IMR-90 (cell line): ENCODE data around the gene TMCO5A. TPM values are rescaled to one million over a fixed set of nuclear protein-coding genes. Genes with fewer than 3 reads are reported as not detected.

Experiments
- ATAC-seq: fragments of 200-7000 bp; cut with Tn5 transposase; 2 replicates; pipeline ENCODE4 v1.9.1; 2020; ENCODE audit warnings: low read depth, mild to moderate bottlenecking, moderate library complexity
- BruUV-seq: library from RNA; stranded (reverse); fragments of 400-500 nt; replicated peaks from 2 replicates; lab custom pipeline; 2021; lab: Mats Ljungman, UMichigan
- CTCF ChIA-PET: fragments of 300-600 bp; formaldehyde crosslinking; extraction: SDS; loops from one replicate; lab custom pipeline; 2021; ENCODE audit warnings: antibody characterized with exemption; lab: Yijun Ruan, JAX
- POLR2A ChIA-PET: fragments of 300-600 bp; sonication (Branson Sonifier 250); formaldehyde crosslinking; loops from one replicate; lab custom pipeline; 2022; ENCODE audit warnings: antibody characterized with exemption; ENCODE audit not compliant: unreplicated experiment; lab: Charles Lee
- DNase-seq: peaks from one replicate; pipeline ENCODE4 v3.0.0; 2013
- H2AFZ ChIP-seq: replicated peaks from 2 replicates; pipeline ENCODE3; 2013; ENCODE audit warnings: low read length, mild to moderate bottlenecking; ENCODE audit not compliant: poor library complexity
- H2AK5ac ChIP-seq: 2 replicates; pipeline ENCODE4 v1.6.1; 2013; ENCODE audit warnings: low read depth, low read length, inconsistent platforms
- H2AK9ac ChIP-seq: replicated peaks from 2 replicates; pipeline ENCODE3; 2013; ENCODE audit warnings: mild to moderate bottlenecking, low read depth, low read length, moderate library complexity; ENCODE audit not compliant: poor library complexity
- H2BK120ac ChIP-seq: 2 replicates; pipeline ENCODE4 v1.6.1; 2013; ENCODE audit warnings: low read depth, low read length, inconsistent platforms
- H2BK15ac ChIP-seq: 3 replicates; pipeline ENCODE4 v1.6.1; 2013; ENCODE audit warnings: low read depth, low read length, inconsistent platforms
- H2BK20ac ChIP-seq: 2 replicates; pipeline ENCODE4 v1.6.1; 2013; ENCODE audit warnings: low read depth, mild to moderate bottlenecking, inconsistent platforms, low read length, moderate library complexity
- H2BK5ac ChIP-seq: 2 replicates; pipeline ENCODE4 v1.6.1; 2013; ENCODE audit warnings: mild to moderate bottlenecking, low read depth, low read length, inconsistent platforms; ENCODE audit not compliant: poor library complexity, severe bottlenecking
- H3K14ac ChIP-seq: replicated peaks from 2 replicates; pipeline ENCODE4 v1.6.1; 2013; ENCODE audit warnings: low read depth, low read length, inconsistent platforms
- H3K18ac ChIP-seq: 2 replicates; pipeline ENCODE4 v1.6.1; 2013; ENCODE audit warnings: low read depth, low read length, control low read depth
- H3K23ac ChIP-seq: 2 replicates; pipeline ENCODE4 v1.6.1; 2013; ENCODE audit warnings: low read depth, low read length, inconsistent platforms
- H3K27ac ChIP-seq: 2 replicates; pipeline ENCODE4 v1.5.1; 2013; ENCODE audit warnings: mild to moderate bottlenecking, control low read depth, low read length; ENCODE audit not compliant: insufficient read depth
- H3K27me3 ChIP-seq: 2 replicates; pipeline ENCODE4 v1.6.1; 2013; ENCODE audit warnings: low read length; ENCODE audit not compliant: control insufficient read depth, insufficient read depth
- H3K36me3 ChIP-seq: 2 replicates; pipeline ENCODE4 v1.6.1; 2013; ENCODE audit warnings: low read length, mixed read lengths; ENCODE audit not compliant: control insufficient read depth, insufficient read depth
- H3K4ac ChIP-seq: 2 replicates; pipeline ENCODE4 v1.6.1; 2013; ENCODE audit warnings: low read depth, low read length, inconsistent platforms
- H3K4me1 ChIP-seq: 2 replicates; pipeline ENCODE4 v1.6.1; 2013; ENCODE audit warnings: low read length, mixed read lengths; ENCODE audit not compliant: control insufficient read depth, insufficient read depth
- H3K4me2 ChIP-seq: 2 replicates; pipeline ENCODE4 v1.6.1; 2013; ENCODE audit warnings: low read depth, mild to moderate bottlenecking, control low read depth, low read length, moderate library complexity
- H3K4me3 ChIP-seq: 2 replicates; pipeline ENCODE4 v1.5.1; 2013; ENCODE audit warnings: low read depth, mild to moderate bottlenecking, control low read depth, low read length, moderate library complexity; ENCODE audit not compliant: insufficient read depth
- H3K56ac ChIP-seq: 2 replicates; pipeline ENCODE4 v1.6.1; 2013; ENCODE audit warnings: low read length, inconsistent platforms; ENCODE audit not compliant: insufficient read depth; ENCODE audit errors: extremely low read depth
- H3K79me1 ChIP-seq, 2 experiments: 2 replicates each; pipeline ENCODE4 v1.6.1; 2013; ENCODE audit warnings: low read length in 2 of 2, inconsistent platforms in 1 of 2, low read depth in 1 of 2
- H3K9ac ChIP-seq: 2 replicates; pipeline ENCODE4 v1.6.1; 2013; ENCODE audit warnings: low read depth, low read length, control low read depth
- H3K9me1 ChIP-seq: 2 replicates; pipeline ENCODE4 v1.6.1; 2013; ENCODE audit warnings: low read length, inconsistent platforms; ENCODE audit not compliant: insufficient read depth
- H3K9me3 ChIP-seq: 2 replicates; pipeline ENCODE4 v1.6.1; 2013; ENCODE audit warnings: low read length; ENCODE audit not compliant: control insufficient read depth, insufficient read depth
- H4K20me1 ChIP-seq: 2 replicates; pipeline ENCODE4 v1.6.1; 2013; ENCODE audit warnings: low read length, inconsistent platforms; ENCODE audit not compliant: insufficient read depth
- H4K5ac ChIP-seq: 2 replicates; pipeline ENCODE4 v1.6.1; 2013; ENCODE audit warnings: mild to moderate bottlenecking, low read depth, low read length, control low read depth
- H4K8ac ChIP-seq, 2 experiments: 2 replicates each; pipeline ENCODE4 v1.6.1; 2013; ENCODE audit warnings: low read depth in 2 of 2, low read length in 2 of 2, control low read depth in 1 of 2, inconsistent platforms in 1 of 2
- H4K91ac ChIP-seq: 2 replicates; pipeline ENCODE4 v1.6.1; 2013; ENCODE audit warnings: low read depth, low read length, inconsistent platforms; ENCODE audit not compliant: insufficient read depth
- MAFK ChIP-seq: IDR thresholded peaks from 2 replicates; pipeline ENCODE4 v1.6.1; 2012; ENCODE audit warnings: low read depth, low read length, improper control_type of control experiment
- POLR2A ChIP-seq: IDR thresholded peaks from 2 replicates; pipeline ENCODE4 v1.6.1; 2012; ENCODE audit warnings: mild to moderate bottlenecking, low read depth, low read length
- RCOR1 ChIP-seq: IDR thresholded peaks from 2 replicates; pipeline ENCODE4 v1.6.1; 2012; ENCODE audit warnings: mild to moderate bottlenecking, low read length, improper control_type of control experiment; ENCODE audit not compliant: insufficient replicate concordance
- WGBS, 2 experiments: methylation state at CpG; one replicate each; pipeline versions ENCODE4 v1.1.5 to v1.1.7; 2013; ENCODE audit warnings: missing lambda C conversion rate in 2 of 2; ENCODE audit not compliant: insufficient read length in 1 of 2; ENCODE audit errors: extremely low coverage in 2 of 2; 5-methylcytosine and 5-hydroxymethylcytosine counted together
- dilution Hi-C: fragments of 300-500 bp; cut with HindIII; formaldehyde crosslinking; loops from one replicate; pipeline ENCODE4 v1.14.3; 2018; ENCODE audit warnings: low sequenced_read_pairs; ENCODE audit not compliant: unreplicated experiment
- in situ Hi-C: fragments of 300-500 bp; cut with MboI; formaldehyde crosslinking; loops from 3 replicates; pipeline ENCODE4 v1.14.3; 2019; ENCODE audit warnings: low sequenced_read_pairs, inconsistent platforms, mixed read lengths
- intact Hi-C: fragments of 100-400 bp; cut with micrococcal nuclease; formaldehyde crosslinking; loops from 2 replicates; pipeline ENCODE4 v1.10.0; 2022
- polyA plus RNA-seq, 3 experiments: library from polyadenylated mRNA; depleted of rRNA; stranded (reverse); fragments of >200 nt; gene quantifications; 2 replicates each; pipeline ENCODE4 v1.2.3, GENCODE V29; 2012; ENCODE audit warnings: low replicate concordance in 1 of 3
- total RNA-seq: library from RNA; depleted of rRNA; stranded (reverse); fragments of >200 nt; gene quantifications from 2 replicates; pipeline ENCODE4 v1.2.3, GENCODE V29; 2012

The TMCO5A gene
- total and polyA plus RNA-seq, 2 of the 4 experiments (the other 2 are of a cell fraction) = not detected

DNA sequence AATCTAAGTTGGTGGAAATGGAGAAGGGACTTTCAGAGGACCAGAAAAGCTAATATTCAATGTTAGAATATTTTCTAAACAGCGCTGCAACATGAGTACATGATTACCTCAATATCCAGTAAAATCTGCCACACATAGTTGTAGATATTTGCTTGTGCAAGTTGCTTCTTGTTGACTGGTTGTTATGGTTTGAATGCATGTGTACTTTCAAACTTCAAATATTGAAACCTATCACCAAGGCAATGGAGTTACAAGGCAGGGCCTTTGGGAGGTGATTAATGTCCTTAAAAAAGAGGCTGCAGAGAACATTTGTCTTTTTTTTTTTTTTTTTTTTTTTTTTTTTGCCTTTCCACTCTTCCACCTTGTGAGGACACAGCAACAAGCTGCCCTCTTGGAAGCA is 49.9 kb downstream of the TMCO5A start:
- ChIA-PET POLR2A (no interaction called here), CTCF (no interaction called here)
- H3K27me3 ChIP-seq = peaks cover 3% of the 10 kb centered on the region; the same call in 1 of the 2 replicates
- H2BK15ac ChIP-seq = no peak overlapping the region
- H3K27ac ChIP-seq = no peak overlapping the region
- H2AK5ac ChIP-seq = no peak overlapping the region
- in situ Hi-C loops = no loop called here
- DNase-seq = no peak
- no peak overlapping the region for H3K4me3 ChIP-seq
- no peak overlapping the region for H3K18ac ChIP-seq
- dilution Hi-C loops = no loop called here
- no peak overlapping the region for H2BK120ac ChIP-seq
- WGBS, 2 experiments = no CpG with 5 or more reads among the region's 1 CpG
- BruUV-seq = no TSS peak
- no peak overlapping the region for H3K4me2 ChIP-seq
- H3K9me3 ChIP-seq = no peaks in the 10 kb centered on the region
- no peaks in the 10 kb centered on the region for H4K20me1 ChIP-seq
- no peak overlapping the region for H2BK5ac ChIP-seq
- no peaks in the 10 kb centered on the region for H3K79me1 ChIP-seq
- no peak for ATAC-seq
- H2AFZ ChIP-seq = no peak overlapping the region
- no peak overlapping the region for H4K5ac ChIP-seq
- no peak overlapping the region for H2AK9ac ChIP-seq
- no peaks in the 10 kb centered on the region for H3K9me1 ChIP-seq
- no peak overlapping the region for H2BK20ac ChIP-seq
- no peaks in the 10 kb centered on the region for H3K36me3 ChIP-seq
- H3K4me1 ChIP-seq = no peaks in the 10 kb centered on the region
- no peak overlapping the region for H3K23ac ChIP-seq
- no peak overlapping the region for H3K4ac ChIP-seq
- H3K56ac ChIP-seq = no peak overlapping the region
- TF ChIP-seq RCOR1 (no peak), MAFK (no peak), POLR2A (no peak)
- intact Hi-C loops = no loop called here
- H4K91ac ChIP-seq = no peak overlapping the region
- no peak overlapping the region for H3K9ac ChIP-seq
- no peak overlapping the region for H3K14ac ChIP-seq
- no peak overlapping the region for H4K8ac ChIP-seq
